Effector memory CD4-positive, alpha-beta T cell (primary cell): ENCODE results near the gene PLCD4.
A peak's percentile ranks its signal among the peaks of the same experiment; 100 is the strongest.

ENCODE experiments used
- DNase-seq, 3 donors: peaks; one replicate each; pipeline ENCODE4 v3.0.0-alpha.2; 2020
- H3K27ac ChIP-seq: 2 replicates; pipeline ENCODE4 v1.7.0; 2013; ENCODE audit warnings: mild to moderate bottlenecking, low read length, moderate library complexity; ENCODE audit not compliant: insufficient read depth, poor library complexity, severe bottlenecking
- H3K27me3 ChIP-seq: replicated peaks from 2 replicates; pipeline ENCODE4 v1.7.0; 2013; ENCODE audit warnings: mild to moderate bottlenecking, low read length; ENCODE audit not compliant: insufficient read depth, control insufficient read depth, poor library complexity, severe bottlenecking
- H3K36me3 ChIP-seq: 2 replicates; pipeline ENCODE4 v1.7.0; 2013; ENCODE audit warnings: mild to moderate bottlenecking, low read length, moderate library complexity; ENCODE audit not compliant: control insufficient read depth, insufficient read depth
- H3K4me1 ChIP-seq: 2 replicates; pipeline ENCODE4 v1.7.0; 2013; ENCODE audit warnings: low read length, mild to moderate bottlenecking; ENCODE audit not compliant: control insufficient read depth, insufficient read depth, poor library complexity, severe bottlenecking
- H3K4me3 ChIP-seq: 2 replicates; pipeline ENCODE4 v1.7.0; 2013; ENCODE audit warnings: low read length, low read depth, mild to moderate bottlenecking; ENCODE audit not compliant: insufficient read depth, poor library complexity, severe bottlenecking
- H3K9me3 ChIP-seq: 2 replicates; pipeline ENCODE4 v1.7.0; 2013; ENCODE audit warnings: mild to moderate bottlenecking, low read length, moderate library complexity; ENCODE audit not compliant: control insufficient read depth
- total RNA-seq, 3 donors: gene quantifications; one replicate each; lab custom pipeline; 2026; lab: John Stamatoyannopoulos, UW

The PLCD4 gene
- 0.44 to 1.2 (median 0.52) reads per million in 3 donors for total RNA-seq

GRCh38 chr2:218607436-218608115, at the start of gene PLCD4:
Gene PLCD4, plus strand, starts transcription at chr2:218607899. Its CDS starts 7,841 bp downstream, at chr2:218615740.
- no peaks in the 10 kb centered on the region for H3K9me3 ChIP-seq
- DNase-seq, result no peak
- H3K27ac ChIP-seq, result no peak within 1 kb of the TSS
- H3K36me3 ChIP-seq, result no peaks in the 10 kb centered on the region
- H3K4me1 ChIP-seq, result no peaks in the 10 kb centered on the region
- H3K27me3 ChIP-seq, result no peaks in the 10 kb centered on the region
- no peak within 1 kb of the TSS for H3K4me3 ChIP-seq

GRCh38 chr2:218557941-218558340, 49.8 kb upstream of the PLCD4 start:
- DNase-seq, result no peak
- no peak overlapping the region for H3K27ac ChIP-seq
- peaks cover 45% of the 10 kb centered on the region for H3K36me3 ChIP-seq
- no peaks in the 10 kb centered on the region for H3K9me3 ChIP-seq
- H3K4me3 ChIP-seq, result no peak overlapping the region
- no peaks in the 10 kb centered on the region for H3K27me3 ChIP-seq
- H3K4me1 ChIP-seq, result no peaks in the 10 kb centered on the region

GRCh38 chr2:218558986-218559385, 48.7 kb upstream of the PLCD4 start:
- H3K4me3 ChIP-seq, result no peak overlapping the region
- no peaks in the 10 kb centered on the region for H3K9me3 ChIP-seq
- H3K4me1 ChIP-seq, result no peaks in the 10 kb centered on the region
- DNase-seq, result no peak
- H3K36me3 ChIP-seq, result peaks cover 34% of the 10 kb centered on the region
- H3K27ac ChIP-seq, result no peak overlapping the region
- no peaks in the 10 kb centered on the region for H3K27me3 ChIP-seq

- H3K27ac ChIP-seq, result no peak overlapping the region
- no peaks in the 10 kb centered on the region for H3K27me3 ChIP-seq
- H3K9me3 ChIP-seq, result no peaks in the 10 kb centered on the region
- H3K4me3 ChIP-seq, result no peak overlapping the region
- DNase-seq, result no peak
- H3K4me1 ChIP-seq, result peaks cover 13% of the 10 kb centered on the region
- peaks cover 17% of the 10 kb centered on the region for H3K36me3 ChIP-seq
These were observed 43.6 kb upstream of the PLCD4 start for GRCh38 chr2:218564056-218564455.

- no peak overlapping the region for H3K4me3 ChIP-seq
These were observed 41.4 kb upstream of the PLCD4 start for GRCh38 chr2:218566296-218566695.

GRCh38 chr2:218567797-218568189, 39.9 kb upstream of the PLCD4 start:
- no peaks in the 10 kb centered on the region for H3K27me3 ChIP-seq
- H3K4me3 ChIP-seq, result peak overlapping the region; percentile 77
- peaks cover 33% of the 10 kb centered on the region for H3K4me1 ChIP-seq
- peak overlapping the region; percentile 99 for H3K27ac ChIP-seq
- H3K36me3 ChIP-seq, result peaks cover 6% of the 10 kb centered on the region
- peak in 1 of 3 donors; percentile 68 for DNase-seq
- no peaks in the 10 kb centered on the region for H3K9me3 ChIP-seq

More at GRCh38 chr2:218566296-218566695, 41.4 kb upstream of the PLCD4 start:
- Histone ChIP-seq H3K27ac (no peak overlapping the region), H3K36me3 (no peaks in the 10 kb centered on the region), H3K4me1 (peaks cover 33% of the 10 kb centered on the region), H3K9me3 (no peaks in the 10 kb centered on the region), H3K27me3 (no peaks in the 10 kb centered on the region)
- DNase-seq, result no peak

GRCh38 chr2:218568190-218569037, 39.3 kb upstream of the PLCD4 start, which contains the start of the genes CNOT9 and USP37:
Gene CNOT9, plus strand, starts transcription at chr2:218568839. Its CDS starts 116 bp downstream, at chr2:218568955.
Gene USP37, minus strand, starts transcription at chr2:218568351. Its CDS starts 9,698 bp downstream, at chr2:218558653.
- Histone ChIP-seq H3K4me1 (peaks cover 33% of the 10 kb centered on the region), H3K9me3 (no peaks in the 10 kb centered on the region), H3K4me3 (peak within 1 kb of the TSS; percentile 77), H3K27ac (peak within 1 kb of the TSS; percentile 99), H3K36me3 (peaks cover 7% of the 10 kb centered on the region), H3K27me3 (no peaks in the 10 kb centered on the region)
- DNase-seq, result peak; percentile 99 to 100 (median 100)

GRCh38 chr2:218569038-218569431, 38.7 kb upstream of the PLCD4 start:
- DNase-seq, result peak; percentile 47 to 68 (median 59)
- Histone ChIP-seq H3K4me1 (peaks cover 33% of the 10 kb centered on the region), H3K27me3 (no peaks in the 10 kb centered on the region), H3K27ac (peak overlapping the region; percentile 99), H3K4me3 (peak overlapping the region; percentile 71), H3K9me3 (no peaks in the 10 kb centered on the region), H3K36me3 (peaks cover 7% of the 10 kb centered on the region)

GRCh38 chr2:218569661-218570500, 37.8 kb upstream of the PLCD4 start:
- no peaks in the 10 kb centered on the region for H3K9me3 ChIP-seq
- H3K36me3 ChIP-seq, result peaks cover 12% of the 10 kb centered on the region
- DNase-seq, result peak in 1 of 3 donors; percentile 15
- H3K27ac ChIP-seq, result peak overlapping the region; percentile 99
- H3K27me3 ChIP-seq, result no peaks in the 10 kb centered on the region
- peak overlapping the region; percentile 71 for H3K4me3 ChIP-seq
- H3K4me1 ChIP-seq, result peaks cover 33% of the 10 kb centered on the region
